NB4 (cell line): ENCODE measurements around the gene SIL1.
A peak's percentile ranks its signal among the peaks of the same experiment; 100 is the strongest.
"Not testable (repeated sequence)": the region's sequence is repeated elsewhere in the genome, so short reads cannot be mapped to it uniquely, and the experiment has no call there.

ENCODE experiments used
- DNase-seq: peaks from one replicate; pipeline ENCODE4 v3.0.0; 2010; ENCODE audit warnings: low read depth
- H3K4me3 ChIP-seq: one replicate; pipeline ENCODE4 v1.5.1; 2011; ENCODE audit warnings: mild to moderate bottlenecking, low read depth, low read length, moderate library complexity
- CTCF ChIP-seq: IDR thresholded peaks from one replicate; pipeline ENCODE4 v1.5.1; 2012; ENCODE audit warnings: low read depth, low read length
- MAX ChIP-seq: IDR thresholded peaks from 2 replicates; pipeline ENCODE4 v1.6.1; 2011; ENCODE audit warnings: low read depth, low read length
- MYC ChIP-seq: IDR thresholded peaks from 2 replicates; pipeline ENCODE4 v1.6.1; 2011; ENCODE audit warnings: low read depth, low read length
- POLR2A ChIP-seq: IDR thresholded peaks from 2 replicates; pipeline ENCODE4 v1.6.1; 2011; ENCODE audit warnings: mild to moderate bottlenecking; ENCODE audit not compliant: insufficient read length; ENCODE audit errors: extremely low read depth

The SIL1 gene

GRCh38 chr5:139043157-139043905, 154.8 kb downstream of the SIL1 start:
- no peak for TF ChIP-seq MYC
- TF ChIP-seq MAX, result no peak
- no peak for TF ChIP-seq CTCF
- TF ChIP-seq POLR2A, result no peak
- no peak for DNase-seq
- H3K4me3 ChIP-seq, result no peak overlapping the region

GRCh38 chr5:139040081-139040480, 158.1 kb downstream of the SIL1 start:
- TF ChIP-seq MAX (no peak), MYC (no peak), POLR2A (no peak), CTCF (no peak)
- no peak for DNase-seq

GRCh38 chr5:139038613-139039305, 159.4 kb downstream of the SIL1 start:
- TF ChIP-seq MAX, result no peak
- no peak for TF ChIP-seq POLR2A
- TF ChIP-seq CTCF, result no peak
- no peak for TF ChIP-seq MYC
- DNase-seq, result peak; percentile 4
- no peak overlapping the region for H3K4me3 ChIP-seq

More at GRCh38 chr5:139040081-139040480, 158.1 kb downstream of the SIL1 start:
- H3K4me3 ChIP-seq, result no peak overlapping the region

GRCh38 chr5:139037732-139038131, 160.4 kb downstream of the SIL1 start:
- no peak for DNase-seq

GRCh38 chr5:139036332-139036731, 161.8 kb downstream of the SIL1 start:
- not testable (repeated sequence) for H3K4me3 ChIP-seq, DNase-seq

More at GRCh38 chr5:139037732-139038131, 160.4 kb downstream of the SIL1 start:
- TF ChIP-seq CTCF (no peak), MAX (no peak), MYC (no peak), POLR2A (no peak)
- no peak overlapping the region for H3K4me3 ChIP-seq

- TF ChIP-seq POLR2A (no peak), MAX (no peak), CTCF (no peak), MYC (no peak)
- no peak overlapping the region for H3K4me3 ChIP-seq
- peak; percentile 13 for DNase-seq
Measured at GRCh38 chr5:139027150-139027549, 171.0 kb downstream of the SIL1 start.
